Measurements from ENCODE around the gene SENP8.

SENP8 gene

GRCh38 chr15:72136170-72137051 is 18.2 kb downstream of the SENP8 start:
- no peak for TF ChIP-seq CTCF (IDR thresholded peaks at IDR 0.05; ENCODE audit: control insufficient read depth, insufficient read depth, low read depth, low read length, missing control alignments)
- no peak for DNase-seq (ENCODE audit: low read depth)
- H3K4me3 ChIP-seq (ENCODE audit: control insufficient read depth, low read depth, low read length) = no peak overlapping the region

GRCh38 chr15:72139667-72140066 is 21.5 kb downstream of the SENP8 start:
- no peak overlapping the region for H3K4me3 ChIP-seq (ENCODE audit: control insufficient read depth, low read depth, low read length)

GRCh38 chr15:72140088-72140487 is 21.9 kb downstream of the SENP8 start:
- DNase-seq (ENCODE audit: low read depth) = no peak
- no peak overlapping the region for H3K4me3 ChIP-seq (ENCODE audit: control insufficient read depth, low read depth, low read length)
- TF ChIP-seq CTCF (IDR thresholded peaks at IDR 0.05; ENCODE audit: control insufficient read depth, insufficient read depth, low read depth, low read length, missing control alignments) = no peak

More at GRCh38 chr15:72139667-72140066, 21.5 kb downstream of the SENP8 start:
- DNase-seq (ENCODE audit: low read depth) = no peak
- no peak for TF ChIP-seq CTCF (IDR thresholded peaks at IDR 0.05; ENCODE audit: control insufficient read depth, insufficient read depth, low read depth, low read length, missing control alignments)

- no peak for TF ChIP-seq CTCF (IDR thresholded peaks at IDR 0.05; ENCODE audit: control insufficient read depth, insufficient read depth, low read depth, low read length, missing control alignments)
- H3K4me3 ChIP-seq (ENCODE audit: control insufficient read depth, low read depth, low read length) = no peak overlapping the region
- DNase-seq (ENCODE audit: low read depth) = no peak
Observed at GRCh38 chr15:72141171-72142084, 23.2 kb downstream of the SENP8 start.

- TF ChIP-seq CTCF (IDR thresholded peaks at IDR 0.05; ENCODE audit: control insufficient read depth, insufficient read depth, low read depth, low read length, missing control alignments) = no peak
- no peak overlapping the region for H3K4me3 ChIP-seq (ENCODE audit: control insufficient read depth, low read depth, low read length)
- no peak for DNase-seq (ENCODE audit: low read depth)
Observed at GRCh38 chr15:72146221-72146620, 28.0 kb downstream of the SENP8 start.

- TF ChIP-seq CTCF (IDR thresholded peaks at IDR 0.05; ENCODE audit: control insufficient read depth, insufficient read depth, low read depth, low read length, missing control alignments) = no peak
- no peak overlapping the region for H3K4me3 ChIP-seq (ENCODE audit: control insufficient read depth, low read depth, low read length)
- no peak for DNase-seq (ENCODE audit: low read depth)
Observed at GRCh38 chr15:72146934-72147333, 28.7 kb downstream of the SENP8 start.
